SK-N-SH treated with all-trans-retinoic acid at 6 μM for 48 hours (cell line): ENCODE data around the gene C9orf57.

ENCODE experiments used
- ARNTL ChIP-seq: fragments of 450-650 bp; formaldehyde crosslinking; IDR thresholded peaks from 2 replicates; pipeline ENCODE4 v1.5.0; 2020; ENCODE audit warnings: low read depth, mild to moderate bottlenecking, moderate library complexity, borderline replicate concordance
- CREB5 ChIP-seq: fragments of 250-450 bp; sonication (Bioruptor Pico); IDR thresholded peaks from 2 replicates; pipeline ENCODE4 v1.5.1; 2020; ENCODE audit warnings: low read depth, mild to moderate bottlenecking, moderate library complexity
- GLIS3 ChIP-seq: fragments of 250-450 bp; sonication (Bioruptor Pico); IDR thresholded peaks from 2 replicates; pipeline ENCODE4 v1.5.0; 2020; ENCODE audit warnings: mild to moderate bottlenecking, moderate library complexity
- ISL1 ChIP-seq: fragments of 250-450 bp; sonication (Bioruptor Pico); IDR thresholded peaks from 2 replicates; pipeline ENCODE4 v2.1.2; 2022; ENCODE audit warnings: mild to moderate bottlenecking, moderate library complexity
- PATZ1 ChIP-seq: fragments of 250-450 bp; sonication (Bioruptor Pico); IDR thresholded peaks from 2 replicates; pipeline ENCODE4 v1.8.0; 2020; ENCODE audit warnings: mild to moderate bottlenecking, moderate library complexity, borderline replicate concordance
- PPARA ChIP-seq: fragments of 250-450 bp; sonication (Bioruptor Pico); IDR thresholded peaks from 2 replicates; pipeline ENCODE4 v1.5.0; 2020; ENCODE audit warnings: mild to moderate bottlenecking, borderline replicate concordance
- TSHZ2 ChIP-seq: fragments of 250-450 bp; sonication (Bioruptor Pico); IDR thresholded peaks from 2 replicates; pipeline ENCODE4 v1.5.0; 2020; ENCODE audit warnings: mild to moderate bottlenecking, moderate library complexity
- ZFP3 ChIP-seq: fragments of 250-450 bp; sonication (Bioruptor Pico); IDR thresholded peaks from 2 replicates; pipeline ENCODE4 v1.5.0; 2020; ENCODE audit warnings: mild to moderate bottlenecking, moderate library complexity
- ZNF565 ChIP-seq: fragments of 450-650 bp; formaldehyde crosslinking; conservative IDR thresholded peaks from 2 replicates; pipeline ENCODE4 v1.5.0; 2020; ENCODE audit warnings: low read depth, mild to moderate bottlenecking, moderate library complexity
- ZNF70 ChIP-seq: fragments of 450-650 bp; formaldehyde crosslinking; IDR thresholded peaks from 2 replicates; pipeline ENCODE4 v1.5.0; 2020; ENCODE audit warnings: mild to moderate bottlenecking, moderate library complexity

- TF ChIP-seq ZNF70 (CRISPR knock-in tag) (no peak), ISL1 (CRISPR knock-in tag) (no peak), CREB5 (no peak), GLIS3 (CRISPR knock-in tag) (no peak), ZFP3 (CRISPR knock-in tag) (no peak), ARNTL (CRISPR knock-in tag) (no peak), PPARA (CRISPR knock-in tag) (no peak), PATZ1 (CRISPR knock-in tag) (no peak), ZNF565 (no peak), TSHZ2 (CRISPR knock-in tag) (no peak)
Observed at GRCh38 chr9:72038408-72038807, 22.0 kb downstream of the C9orf57 start.
